H1 (cell line): ENCODE data around the gene ZFAND3. TPM values are rescaled to one million over a fixed set of nuclear protein-coding genes. Genes with fewer than 3 reads are reported as not detected.

Experiments used
- CTCF ChIA-PET: fragments of 300-600 bp; sonication (Branson Sonifier 250); formaldehyde crosslinking; loops from one replicate; lab custom pipeline; 2021; ENCODE audit not compliant: partially characterized antibody; lab: Charles Lee
- POLR2A ChIA-PET: fragments of 300-600 bp; sonication (Branson Sonifier 250); formaldehyde crosslinking; loops from one replicate; lab custom pipeline; 2021; ENCODE audit warnings: inconsistent platforms; ENCODE audit not compliant: partially characterized antibody; lab: Charles Lee
- DNase-seq, 2 experiments: peaks; one replicate each; pipeline versions ENCODE4 v3.0.0 to v3.0.0-alpha.2; 2010 to 2022; ENCODE audit warnings: low spot score in 2 of 2, low read depth in 1 of 2, mixed read lengths in 1 of 2
- FAIRE-seq: peaks from 2 replicates; lab custom pipeline; 2011; peaks lifted over from hg19 to GRCh38; lab: Jason Lieb, UNC
- H2AFZ ChIP-seq: 2 replicates; pipeline ENCODE4 v1.8.1; 2012; ENCODE audit warnings: low read length, inconsistent platforms
- H2AK5ac ChIP-seq: 2 replicates; pipeline ENCODE4 v1.6.1; 2013; ENCODE audit warnings: low read depth, low read length
- H2BK120ac ChIP-seq: replicated peaks from 2 replicates; pipeline ENCODE3; 2013; ENCODE audit warnings: low read depth, low read length, inconsistent platforms
- H2BK12ac ChIP-seq: 2 replicates; pipeline ENCODE4 v1.6.1; 2013; ENCODE audit warnings: low read depth, low read length
- H2BK15ac ChIP-seq: 2 replicates; pipeline ENCODE4 v1.6.1; 2013; ENCODE audit warnings: low read length
- H2BK20ac ChIP-seq: 2 replicates; pipeline ENCODE4 v1.6.1; 2013; ENCODE audit warnings: low read length
- H2BK5ac ChIP-seq: 2 replicates; pipeline ENCODE4 v1.6.1; 2013; ENCODE audit warnings: low read depth, low read length
- H3K14ac ChIP-seq: 2 replicates; pipeline ENCODE4 v1.6.1; 2013; ENCODE audit warnings: inconsistent platforms; ENCODE audit not compliant: insufficient read length
- H3K18ac ChIP-seq: 2 replicates; pipeline ENCODE4 v1.6.1; 2013; ENCODE audit warnings: low read length; ENCODE audit errors: extremely low read depth
- H3K23ac ChIP-seq: 2 replicates; pipeline ENCODE4 v1.6.1; 2013; ENCODE audit warnings: inconsistent platforms; ENCODE audit not compliant: insufficient read length
- H3K23me2 ChIP-seq: 2 replicates; pipeline ENCODE4 v1.6.1; 2013; ENCODE audit warnings: low read depth, low read length
- H3K27ac ChIP-seq: 2 replicates; pipeline ENCODE4 v1.6.1; 2011; ENCODE audit warnings: low read depth, low read length, inconsistent platforms
- H3K27me3 ChIP-seq, 4 experiments: replicated peaks in 1 of 4; 1 replicate in 1 of 4; 2 replicates in 3 of 4; pipeline versions ENCODE4 v1.6.1 to v1.8.1; 2011 to 2013; ENCODE audit warnings: low read length in 3 of 4, mild to moderate bottlenecking in 3 of 4, inconsistent platforms in 2 of 4, mixed read lengths in 2 of 4, moderate library complexity in 1 of 4; ENCODE audit not compliant: control insufficient read depth in 3 of 4, insufficient read depth in 3 of 4; ENCODE audit errors: extremely low read depth in 1 of 4
- H3K36me3 ChIP-seq, 4 experiments: 2 replicates each; pipeline versions ENCODE4 v1.6.1 to v1.8.1; 2011 to 2013; ENCODE audit warnings: mild to moderate bottlenecking in 4 of 4, low read length in 3 of 4, moderate library complexity in 2 of 4, control low read depth in 1 of 4, inconsistent platforms in 1 of 4; ENCODE audit not compliant: insufficient read depth in 4 of 4, control insufficient read depth in 2 of 4
- H3K4ac ChIP-seq: replicated peaks from 2 replicates; pipeline ENCODE3; 2013; ENCODE audit warnings: low read length, low read depth, mixed read lengths, inconsistent platforms; ENCODE audit not compliant: insufficient read length
- H3K4me1 ChIP-seq, 4 experiments: replicated peaks in 1 of 4; 1 replicate in 1 of 4; 2 replicates in 3 of 4; pipeline versions ENCODE4 v1.6.1 to v1.8.1; 2011 to 2013; ENCODE audit warnings: low read length in 3 of 4, inconsistent platforms in 2 of 4, mixed read lengths in 1 of 4; ENCODE audit not compliant: insufficient read depth in 4 of 4, control insufficient read depth in 3 of 4
- H3K4me2 ChIP-seq, 2 experiments: 2 replicates each; pipeline versions ENCODE4 v1.6.1 to v1.8.1; 2011 to 2013; ENCODE audit warnings: low read depth in 2 of 2, low read length in 2 of 2, control low read depth in 1 of 2, inconsistent platforms in 1 of 2, mild to moderate bottlenecking in 1 of 2; ENCODE audit not compliant: insufficient read depth in 1 of 2
- H3K4me3 ChIP-seq, 4 experiments: fragments of 200-600, 300-600 bp in 1 of 4; sonication (generic), shearing (Covaris generic), sonication (Bioruptor Twin) in 1 of 4; 2 replicates each; pipeline versions ENCODE4 v1.5.1 to v1.8.1; 2011 to 2016; ENCODE audit warnings: low read length in 4 of 4, low read depth in 3 of 4, control low read depth in 2 of 4, inconsistent platforms in 2 of 4, mild to moderate bottlenecking in 2 of 4, mixed read lengths in 1 of 4, moderate library complexity in 1 of 4; ENCODE audit not compliant: insufficient read depth in 2 of 4; ENCODE audit errors: extremely low read depth in 1 of 4
- H3K56ac ChIP-seq: replicated peaks from 2 replicates; pipeline ENCODE3; 2013; ENCODE audit warnings: low read depth, mild to moderate bottlenecking, mixed read lengths, low read length, inconsistent platforms; ENCODE audit not compliant: insufficient read length
- H3K79me1 ChIP-seq: 2 replicates; pipeline ENCODE4 v1.6.1; 2013; ENCODE audit warnings: low read depth, low read length, control low read depth
- H3K79me2 ChIP-seq, 2 experiments: 2 replicates each; pipeline versions ENCODE4 v1.6.1 to v1.8.1; 2012 to 2013; ENCODE audit warnings: low read length in 2 of 2, mild to moderate bottlenecking in 2 of 2, inconsistent platforms in 1 of 2; ENCODE audit not compliant: insufficient read depth in 2 of 2, control insufficient read depth in 1 of 2
- H3K9ac ChIP-seq, 4 experiments: replicated peaks in 1 of 4; 1 replicate in 1 of 4; 2 replicates in 3 of 4; pipeline versions ENCODE4 v1.6.1 to v1.8.1; 2011 to 2013; ENCODE audit warnings: low read depth in 3 of 4, low read length in 3 of 4, control low read depth in 2 of 4, mild to moderate bottlenecking in 2 of 4, moderate library complexity in 2 of 4, inconsistent platforms in 1 of 4; ENCODE audit errors: extremely low read depth in 1 of 4
- H3K9me3 ChIP-seq, 2 experiments: 2 replicates each; pipeline versions ENCODE4 v1.6.1 to v1.8.1; 2012 to 2013; ENCODE audit warnings: mild to moderate bottlenecking in 2 of 2, moderate library complexity in 2 of 2, control low read depth in 1 of 2, inconsistent platforms in 1 of 2, low read depth in 1 of 2, low read length in 1 of 2, mixed read lengths in 1 of 2; ENCODE audit not compliant: insufficient read depth in 2 of 2
- H4K20me1 ChIP-seq, 2 experiments: replicated peaks in 1 of 2; 2 replicates each; pipeline versions ENCODE3 to v1.8.1; 2011 to 2013; ENCODE audit warnings: inconsistent platforms in 2 of 2, low read length in 2 of 2, mild to moderate bottlenecking in 1 of 2; ENCODE audit not compliant: insufficient read depth in 2 of 2, control insufficient read depth in 1 of 2
- H4K5ac ChIP-seq: 2 replicates; pipeline ENCODE4 v1.6.1; 2013; ENCODE audit warnings: low read length, low read depth, mixed read lengths, inconsistent platforms; ENCODE audit not compliant: insufficient read length
- H4K8ac ChIP-seq: 2 replicates; pipeline ENCODE4 v1.8.0; 2013; ENCODE audit warnings: mild to moderate bottlenecking, moderate library complexity, low read length, inconsistent platforms; ENCODE audit not compliant: insufficient read depth; ENCODE audit errors: extremely low read depth
- H4K91ac ChIP-seq: replicated peaks from 2 replicates; pipeline ENCODE3; 2013; ENCODE audit warnings: low read length, mixed read lengths, inconsistent platforms; ENCODE audit not compliant: insufficient read length
- SAP30 ChIP-seq: fragments of 300-600 bp; sonication (generic); IDR thresholded peaks from 2 replicates; pipeline ENCODE4 v1.7.1; 2012; ENCODE audit warnings: low read length, moderate library complexity, mild to moderate bottlenecking, inconsistent platforms; ENCODE audit not compliant: insufficient read depth, insufficient replicate concordance
- WGBS, 2 experiments: shearing (Covaris generic) in 1 of 2; methylation state at CpG; one replicate each; pipeline versions ENCODE4 v1.1.6 to v1.1.7; 2013 to 2015; ENCODE audit warnings: low lambda C conversion rate in 2 of 2, mixed read lengths in 2 of 2, inconsistent platforms in 1 of 2, low coverage in 1 of 2, missing lambda C conversion rate in 1 of 2; ENCODE audit not compliant: insufficient replicate concordance in 2 of 2, insufficient coverage in 1 of 2, insufficient read length in 1 of 2; ENCODE audit errors: extremely low coverage in 1 of 2, missing lambda C conversion rate in 1 of 2; 5-methylcytosine and 5-hydroxymethylcytosine counted together
- polyA plus RNA-seq, 7 experiments: library from polyadenylated mRNA; depleted of rRNA in 3 of 7; stranded (reverse) in 5 of 7; unstranded in 2 of 7; fragments of >200 nt in 5 of 7; fragments of 200-250 nt in 2 of 7; gene quantifications; 1 replicate in 5 of 7; 2 replicates in 1 of 7; 4 replicates in 1 of 7; pipeline versions ENCODE4 v1.2.1 to v1.2.3, GENCODE V29; 2011 to 2013; ENCODE audit warnings: missing spikeins in 2 of 7, mixed read lengths in 2 of 7
- total RNA-seq: library from RNA; stranded (reverse); fragmentation: NEBNext Ultra II Directional; extraction: Animal tissue kit (Norgen Biotek cat#: 25700); gene quantifications from 2 replicates; pipeline ENCODE4 v1.2.1, GENCODE V29; 2021

ZFAND3 gene
- total and polyA plus RNA-seq, 2 of the 8 experiments (the other 6 are each of a cell fraction or from before 2014, with no cell fraction given), result 13.0 to 51.3 TPM

- 90% methylated on average over 11 of the region's 11 CpGs; no CpG with 5 or more reads in 1 of the 2 experiments for WGBS, 2 experiments
- no peak overlapping the region for H2BK5ac ChIP-seq
- CTCF ChIA-PET, result interaction anchor here (0.6 to 1.3 kb wide), 2 partner anchors 15 to 334 kb away, joined by 3 read pairs; no protein-coding TSS in a partner anchor
- H3K79me2 ChIP-seq, result no peaks in the 10 kb centered on the region
- H3K23me2 ChIP-seq, result no peaks in the 10 kb centered on the region
- no peak overlapping the region for H4K5ac ChIP-seq
- no peak overlapping the region for H3K9ac ChIP-seq
- FAIRE-seq (no peak), DNase-seq (peak in 1 of 2 experiments; percentile 39)
- peak overlapping the region; percentile 54; the same call in 1 of the 2 replicates for H4K8ac ChIP-seq
- no peak for TF ChIP-seq SAP30
- no peak overlapping the region for H4K91ac ChIP-seq
- POLR2A ChIA-PET, result no interaction called here
- no peak overlapping the region for H2BK12ac ChIP-seq
- peaks cover 1 to 10% (median 3%) of the 10 kb centered on the region in 4 experiments; a peak in 4 of 7 replicates for H3K4me1 ChIP-seq
- no peak overlapping the region for H3K4ac ChIP-seq
- no peak overlapping the region for H2BK120ac ChIP-seq
- H3K9me3 ChIP-seq, result no peaks in the 10 kb centered on the region
- no peak overlapping the region for H3K23ac ChIP-seq
- H3K27me3 ChIP-seq, result no peaks in the 10 kb centered on the region
- no peak overlapping the region for H2AK5ac ChIP-seq
- H2BK20ac ChIP-seq, result no peak overlapping the region
- no peak overlapping the region for H3K27ac ChIP-seq
- no peak overlapping the region for H2AFZ ChIP-seq
- H3K14ac ChIP-seq, result no peak overlapping the region
- H2BK15ac ChIP-seq, result no peak overlapping the region
- H3K56ac ChIP-seq, result no peak overlapping the region
- H4K20me1 ChIP-seq, result no peaks in the 10 kb centered on the region
- H3K18ac ChIP-seq, result no peak overlapping the region
- H3K36me3 ChIP-seq, result no peaks in the 10 kb centered on the region
- H3K4me2 ChIP-seq, result no peak overlapping the region
- H3K79me1 ChIP-seq, result no peaks in the 10 kb centered on the region
- H3K4me3 ChIP-seq, result no peak overlapping the region
Observed at GRCh38 chr6:38184585-38185080, 365.1 kb downstream of the ZFAND3 start.
